OCI-LY7 (cell line): ENCODE results near the gene LCN9. TPM values are rescaled to one million over a fixed set of nuclear protein-coding genes. Genes with fewer than 3 reads are reported as not detected.

Experiments
- BruUV-seq: library from RNA; stranded (reverse); fragments of 400-500 nt; replicated peaks from 2 replicates; lab custom pipeline; 2021; lab: Mats Ljungman, UMichigan
- CTCF ChIA-PET: fragments of 300-600 bp; sonication (Branson Sonifier 250); formaldehyde crosslinking; loops from one replicate; lab custom pipeline; 2022; ENCODE audit warnings: antibody characterized with exemption; ENCODE audit not compliant: unreplicated experiment; lab: Charles Lee
- POLR2A ChIA-PET: fragments of 300-600 bp; sonication (Branson Sonifier 250); formaldehyde crosslinking; loops from one replicate; lab custom pipeline; 2022; ENCODE audit warnings: antibody characterized with exemption; lab: Charles Lee
- DNase-seq: peaks from one replicate; pipeline ENCODE4 v3.0.0-alpha.2; 2015; ENCODE audit warnings: low spot score
- H2AFZ ChIP-seq: fragments of 200-600 bp; sonication (generic), shearing (Covaris generic); 2 replicates; pipeline ENCODE4 v1.6.1; 2014; ENCODE audit warnings: mild to moderate bottlenecking, antibody characterized with exemption, low read length, moderate library complexity
- H3K27ac ChIP-seq: fragments of 200-600 bp; sonication (generic); 2 replicates; pipeline ENCODE4 v1.5.1; 2014; ENCODE audit warnings: mixed run types, low read depth, mild to moderate bottlenecking, moderate library complexity, low read length, inconsistent platforms; ENCODE audit not compliant: poor library complexity, severe bottlenecking
- H3K36me3 ChIP-seq: fragments of 200-600 bp; sonication (generic); 2 replicates; pipeline ENCODE4 v1.6.1; 2014; ENCODE audit warnings: mild to moderate bottlenecking, antibody characterized with exemption, low read length, moderate library complexity, mixed read lengths; ENCODE audit not compliant: insufficient read depth
- H3K4me1 ChIP-seq: fragments of 200-600 bp; sonication (generic); 2 replicates; pipeline ENCODE4 v1.5.1; 2014; ENCODE audit warnings: mild to moderate bottlenecking, low read length; ENCODE audit not compliant: insufficient read depth, poor library complexity, severe bottlenecking
- H3K4me2 ChIP-seq: fragments of 200-600 bp; sonication (generic); 2 replicates; pipeline ENCODE4 v1.6.1; 2014; ENCODE audit warnings: mild to moderate bottlenecking, low read length
- H3K4me3 ChIP-seq: fragments of 200-600 bp; sonication (generic); 2 replicates; pipeline ENCODE4 v1.5.1; 2014; ENCODE audit warnings: mild to moderate bottlenecking, low read depth, low read length; ENCODE audit not compliant: poor library complexity, severe bottlenecking
- H3K79me2 ChIP-seq: fragments of 200-600 bp; sonication (generic); 2 replicates; pipeline ENCODE4 v1.6.1; 2016; ENCODE audit warnings: low read depth, mild to moderate bottlenecking, low read length, moderate library complexity, mixed read lengths; ENCODE audit not compliant: insufficient read depth
- H3K9me2 ChIP-seq: fragments of 200-600 bp; sonication (generic); 2 replicates; pipeline ENCODE4 v1.6.1; 2016; ENCODE audit warnings: mild to moderate bottlenecking, low read length, mixed read lengths; ENCODE audit not compliant: insufficient read depth
- H3K9me3 ChIP-seq: fragments of 200-600 bp; sonication (generic); 2 replicates; pipeline ENCODE4 v1.6.1; 2014; ENCODE audit warnings: mild to moderate bottlenecking, mixed run types, low read length, mixed read lengths
- H4K20me1 ChIP-seq: fragments of 200-600 bp; sonication (generic); 2 replicates; pipeline ENCODE4 v1.6.1; 2014; ENCODE audit warnings: mild to moderate bottlenecking, antibody characterized with exemption, low read length, moderate library complexity, mixed read lengths; ENCODE audit not compliant: insufficient read depth
- EZH2phosphoT487 ChIP-seq: fragments of 200-600 bp; sonication (generic); IDR thresholded peaks from 2 replicates; pipeline ENCODE4 v1.6.1; 2018; ENCODE audit warnings: low read depth, borderline replicate concordance, mild to moderate bottlenecking, mixed run types, antibody characterized with exemption, low read length, moderate library complexity, mixed read lengths
- intact Hi-C: fragments of 100-400 bp; cut with micrococcal nuclease; formaldehyde crosslinking; loops from one replicate; pipeline ENCODE4 v1.10.0; 2022; ENCODE audit not compliant: unreplicated experiment
- total RNA-seq, 2 experiments: library from RNA; depleted of rRNA in 1 of 2; stranded (reverse); fragments of >200 nt in 1 of 2; shearing (Covaris generic) in 1 of 2; gene quantifications; 2 replicates each; pipeline ENCODE4 v1.2.3, GENCODE V29; 2014 to 2022
- TF ChIP-seq, protein P1 (sequence below): fragments of 200-600 bp; sonication (generic); conservative IDR thresholded peaks from 2 replicates; pipeline ENCODE4 v1.5.1; 2014; ENCODE audit warnings: mild to moderate bottlenecking, antibody characterized with exemption, low read length, moderate library complexity, mixed read lengths

The LCN9 gene
- total RNA-seq, 2 experiments from 2014 or later, result not detected

DNA sequence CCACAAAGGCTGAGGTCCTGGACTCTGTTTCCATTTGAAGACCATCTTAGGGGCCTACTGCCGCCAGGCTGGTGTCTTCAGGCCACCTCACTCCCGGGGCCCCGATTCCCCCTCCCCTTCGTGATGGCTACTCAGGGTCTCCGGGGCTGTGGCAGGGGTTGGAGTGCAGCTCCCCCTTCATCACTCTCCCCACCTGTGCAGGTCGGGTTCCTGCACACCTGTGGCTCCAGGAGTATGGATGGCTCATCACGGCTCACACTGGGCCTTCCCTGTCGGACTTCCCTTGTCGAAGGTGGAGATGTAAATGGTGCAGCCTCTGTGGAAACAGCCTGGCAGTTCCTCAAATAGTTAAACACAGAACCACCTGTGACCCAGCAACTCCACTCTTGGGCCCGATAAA, 11.9 kb downstream of the LCN9 start:
- TF ChIP-seq EZH2phosphoT487, result no peak
- TF ChIP-seq, protein P1, sequence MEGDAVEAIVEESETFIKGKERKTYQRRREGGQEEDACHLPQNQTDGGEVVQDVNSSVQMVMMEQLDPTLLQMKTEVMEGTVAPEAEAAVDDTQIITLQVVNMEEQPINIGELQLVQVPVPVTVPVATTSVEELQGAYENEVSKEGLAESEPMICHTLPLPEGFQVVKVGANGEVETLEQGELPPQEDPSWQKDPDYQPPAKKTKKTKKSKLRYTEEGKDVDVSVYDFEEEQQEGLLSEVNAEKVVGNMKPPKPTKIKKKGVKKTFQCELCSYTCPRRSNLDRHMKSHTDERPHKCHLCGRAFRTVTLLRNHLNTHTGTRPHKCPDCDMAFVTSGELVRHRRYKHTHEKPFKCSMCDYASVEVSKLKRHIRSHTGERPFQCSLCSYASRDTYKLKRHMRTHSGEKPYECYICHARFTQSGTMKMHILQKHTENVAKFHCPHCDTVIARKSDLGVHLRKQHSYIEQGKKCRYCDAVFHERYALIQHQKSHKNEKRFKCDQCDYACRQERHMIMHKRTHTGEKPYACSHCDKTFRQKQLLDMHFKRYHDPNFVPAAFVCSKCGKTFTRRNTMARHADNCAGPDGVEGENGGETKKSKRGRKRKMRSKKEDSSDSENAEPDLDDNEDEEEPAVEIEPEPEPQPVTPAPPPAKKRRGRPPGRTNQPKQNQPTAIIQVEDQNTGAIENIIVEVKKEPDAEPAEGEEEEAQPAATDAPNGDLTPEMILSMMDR, result no peak
- H4K20me1 ChIP-seq, result no peaks in the 10 kb centered on the region
- H3K36me3 ChIP-seq, result no peaks in the 10 kb centered on the region
- H3K4me3 ChIP-seq, result no peak overlapping the region
- no peaks in the 10 kb centered on the region for H3K9me2 ChIP-seq
- intact Hi-C loops, result no loop called here
- no TSS peak for BruUV-seq
- H2AFZ ChIP-seq, result no peak overlapping the region
- ChIA-PET CTCF (no interaction called here), POLR2A (no interaction called here)
- no peak for DNase-seq
- no peaks in the 10 kb centered on the region for H3K79me2 ChIP-seq
- no peak overlapping the region for H3K27ac ChIP-seq
- H3K4me1 ChIP-seq, result no peaks in the 10 kb centered on the region
- H3K4me2 ChIP-seq, result no peak overlapping the region
- H3K9me3 ChIP-seq, result no peaks in the 10 kb centered on the region

DNA sequence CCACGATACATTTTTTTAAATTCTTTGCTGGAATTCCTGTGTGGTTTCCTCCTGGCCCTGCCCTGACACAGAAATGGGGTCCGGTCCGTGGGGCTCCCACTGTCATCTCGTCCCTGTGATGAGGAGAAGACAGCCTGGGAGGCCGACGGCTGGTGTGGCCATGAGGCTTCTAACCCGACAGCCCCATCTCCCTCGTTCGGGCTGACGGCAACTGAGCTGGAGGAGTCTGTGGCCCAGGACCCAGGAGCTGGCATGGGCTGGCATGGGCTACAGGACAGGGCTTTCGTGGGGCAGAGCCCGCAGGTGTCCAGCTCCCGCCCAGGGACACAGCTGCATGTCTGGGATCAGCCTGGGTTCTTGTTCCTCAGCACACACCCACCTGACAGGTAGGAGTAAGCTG, 13.8 kb downstream of the LCN9 start:
- DNase-seq, result no peak
- Histone ChIP-seq H4K20me1 (no peaks in the 10 kb centered on the region), H3K9me3 (no peaks in the 10 kb centered on the region), H3K4me2 (no peak overlapping the region), H3K9me2 (no peaks in the 10 kb centered on the region), H3K4me3 (no peak overlapping the region), H2AFZ (no peak overlapping the region), H3K27ac (no peak overlapping the region), H3K4me1 (no peaks in the 10 kb centered on the region), H3K79me2 (no peaks in the 10 kb centered on the region), H3K36me3 (no peaks in the 10 kb centered on the region)
- CTCF ChIA-PET, result no interaction called here
- intact Hi-C loops, result no loop called here
- POLR2A ChIA-PET, result no interaction called here
- BruUV-seq, result no TSS peak
- TF ChIP-seq EZH2phosphoT487, result no peak
- TF ChIP-seq, protein P1, result no peak

DNA sequence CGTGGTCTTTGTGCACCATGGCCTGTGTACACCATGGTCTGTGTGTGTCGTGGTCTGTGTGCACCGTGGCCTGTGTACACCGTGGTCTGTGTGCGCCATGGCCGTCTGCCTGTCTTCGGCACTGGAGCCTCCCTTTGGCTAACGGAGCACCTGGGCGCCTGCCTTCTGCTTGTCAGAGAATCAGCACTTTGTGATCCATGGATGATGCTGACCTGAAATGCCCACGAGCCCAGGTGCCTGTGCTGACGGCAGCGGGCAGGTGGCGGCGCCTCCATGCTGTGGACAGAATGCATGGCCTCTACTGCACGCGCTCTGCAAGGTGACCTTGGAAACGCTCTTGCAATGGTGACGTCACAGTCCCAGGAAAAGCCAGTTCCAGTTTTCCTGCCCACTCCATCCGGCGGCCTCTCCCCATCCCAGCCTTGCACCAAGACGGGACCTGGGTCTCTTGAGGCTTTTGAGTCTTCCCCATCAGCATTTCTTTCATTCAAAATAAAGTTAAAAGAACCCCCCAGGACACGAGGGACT, 14.6 kb downstream of the LCN9 start:
- no peak overlapping the region for H2AFZ ChIP-seq
- H3K9me3 ChIP-seq, result no peaks in the 10 kb centered on the region
- no peaks in the 10 kb centered on the region for H3K4me1 ChIP-seq
- intact Hi-C loops, result no loop called here
- no peaks in the 10 kb centered on the region for H3K36me3 ChIP-seq
- TF ChIP-seq EZH2phosphoT487, result no peak
- TF ChIP-seq, protein P1, result no peak
- DNase-seq, result no peak
- ChIA-PET CTCF (no interaction called here), POLR2A (no interaction called here)
- no peaks in the 10 kb centered on the region for H3K9me2 ChIP-seq
- H3K27ac ChIP-seq, result no peak overlapping the region
- no peak overlapping the region for H3K4me3 ChIP-seq
- H4K20me1 ChIP-seq, result no peaks in the 10 kb centered on the region
- H3K4me2 ChIP-seq, result no peak overlapping the region
- H3K79me2 ChIP-seq, result no peaks in the 10 kb centered on the region
- BruUV-seq, result no TSS peak
